Esophagus squamous epithelium (tissue), 5 donors: ENCODE measurements around the gene CDS2. TPM values are rescaled to one million over a fixed set of nuclear protein-coding genes. Genes with fewer than 3 reads are reported as not detected.
A peak's percentile ranks its signal among the peaks of the same experiment; 100 is the strongest.

Experiments used
- DNase-seq: peaks from one replicate; lab custom pipeline; 2025; lab: John Stamatoyannopoulos, UW
- H3K27ac ChIP-seq, 4 donors: fragments of 200-600 bp; sonication (generic); one replicate each; pipeline ENCODE4 v1.5.1; 2016 to 2019; ENCODE audit warnings: mild to moderate bottlenecking in 1 of 4
- H3K27me3 ChIP-seq, 4 donors: fragments of 200-600 bp; sonication (generic); 1 replicate in 3 of 4; 2 replicates in 1 of 4; pipeline versions ENCODE4 v1.5.1 to v1.6.0; 2017 to 2021; ENCODE audit warnings: antibody characterized with exemption in 1 of 4
- H3K36me3 ChIP-seq, 3 donors: fragments of 200-600 bp; sonication (generic); one replicate each; pipeline ENCODE4 v1.5.1; 2016 to 2019
- H3K4me1 ChIP-seq, 3 donors: fragments of 200-600 bp; sonication (generic); one replicate each; pipeline ENCODE4 v1.5.1; 2017 to 2019
- H3K4me3 ChIP-seq, 4 donors: fragments of 200-600 bp; sonication (generic); 1 replicate in 3 of 4; 2 replicates in 1 of 4; pipeline ENCODE4 v1.5.1; 2016 to 2019; ENCODE audit warnings: mild to moderate bottlenecking in 2 of 4, moderate library complexity in 1 of 4
- H3K9me3 ChIP-seq, 3 donors: fragments of 200-600 bp; sonication (generic); one replicate each; pipeline ENCODE4 v1.5.1; 2016 to 2019
- CTCF ChIP-seq, 6 experiments: fragments of 450-650 bp in 4 of 6; fragments of 200-600 bp in 2 of 6; sonication (generic) in 2 of 6; IDR thresholded peaks; one replicate each; pipeline ENCODE4 v1.5.1; 2016 to 2019; ENCODE audit warnings: antibody characterized with exemption in 6 of 6, mild to moderate bottlenecking in 4 of 6, moderate library complexity in 4 of 6
- POLR2A ChIP-seq, 4 donors: fragments of 450-650 bp; IDR thresholded peaks; one replicate each; pipeline ENCODE4 v1.6.1; 2017; ENCODE audit warnings: antibody characterized with exemption in 4 of 4, mild to moderate bottlenecking in 4 of 4, moderate library complexity in 3 of 4
- WGBS, 2 donors: methylation state at CpG; one replicate each; pipeline ENCODE4 v1.1.5; 2018; 5-methylcytosine and 5-hydroxymethylcytosine counted together
- intact Hi-C: fragments of 100-400 bp; cut with DNase I; formaldehyde crosslinking; loops from one replicate; pipeline ENCODE4 v1.15.0; 2022
- total RNA-seq, 4 donors: library from RNA; depleted of rRNA; stranded (reverse); fragments of >200 nt; gene quantifications; one replicate each; pipeline ENCODE4 v1.1.0, GENCODE V29; 2016
- donor health status: DM: yes; HTN: yes; CAD: no.

The CDS2 gene
- total RNA-seq, 4 donors from 2014 or later, result 13.7 to 25.7 (median 14.5) TPM

DNA sequence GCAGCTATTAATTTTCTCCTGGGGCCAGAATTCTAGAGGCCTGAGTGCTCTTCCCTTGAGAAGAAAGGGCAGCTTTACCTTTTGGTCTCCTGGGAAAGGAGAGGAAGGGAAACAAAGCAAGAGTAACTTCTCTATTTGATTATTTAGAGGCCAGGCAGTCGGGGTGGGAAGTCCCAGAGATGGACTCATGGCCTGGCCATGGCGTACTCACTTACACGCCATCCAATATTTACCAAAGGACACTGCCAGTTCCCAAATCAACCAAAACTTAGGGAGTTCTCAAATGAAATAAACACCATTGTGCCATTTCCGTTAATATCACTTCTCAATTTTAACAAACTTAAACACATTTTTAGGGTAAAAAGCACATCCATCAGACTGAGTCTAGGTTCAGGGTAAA lies 76.6 kb downstream of the CDS2 start:
- no peak overlapping the region for H3K4me3 ChIP-seq
- intact Hi-C loops, result no loop called here
- H3K27me3 ChIP-seq, result no peaks in the 10 kb centered on the region
- H3K36me3 ChIP-seq, result peaks cover 0 to 9% (median 0%) of the 10 kb centered on the region in 3 donors
- H3K27ac ChIP-seq, result no peak overlapping the region
- WGBS, 2 donors, result 85 to 90% methylated on average over 4 of the region's 4 CpGs
- H3K9me3 ChIP-seq, result no peaks in the 10 kb centered on the region
- H3K4me1 ChIP-seq, result no peaks in the 10 kb centered on the region
- TF ChIP-seq CTCF (IDR thresholded peaks at IDR 0.05) (no peak), POLR2A (IDR thresholded peaks at IDR 0.05) (no peak)
- no peak for DNase-seq

DNA sequence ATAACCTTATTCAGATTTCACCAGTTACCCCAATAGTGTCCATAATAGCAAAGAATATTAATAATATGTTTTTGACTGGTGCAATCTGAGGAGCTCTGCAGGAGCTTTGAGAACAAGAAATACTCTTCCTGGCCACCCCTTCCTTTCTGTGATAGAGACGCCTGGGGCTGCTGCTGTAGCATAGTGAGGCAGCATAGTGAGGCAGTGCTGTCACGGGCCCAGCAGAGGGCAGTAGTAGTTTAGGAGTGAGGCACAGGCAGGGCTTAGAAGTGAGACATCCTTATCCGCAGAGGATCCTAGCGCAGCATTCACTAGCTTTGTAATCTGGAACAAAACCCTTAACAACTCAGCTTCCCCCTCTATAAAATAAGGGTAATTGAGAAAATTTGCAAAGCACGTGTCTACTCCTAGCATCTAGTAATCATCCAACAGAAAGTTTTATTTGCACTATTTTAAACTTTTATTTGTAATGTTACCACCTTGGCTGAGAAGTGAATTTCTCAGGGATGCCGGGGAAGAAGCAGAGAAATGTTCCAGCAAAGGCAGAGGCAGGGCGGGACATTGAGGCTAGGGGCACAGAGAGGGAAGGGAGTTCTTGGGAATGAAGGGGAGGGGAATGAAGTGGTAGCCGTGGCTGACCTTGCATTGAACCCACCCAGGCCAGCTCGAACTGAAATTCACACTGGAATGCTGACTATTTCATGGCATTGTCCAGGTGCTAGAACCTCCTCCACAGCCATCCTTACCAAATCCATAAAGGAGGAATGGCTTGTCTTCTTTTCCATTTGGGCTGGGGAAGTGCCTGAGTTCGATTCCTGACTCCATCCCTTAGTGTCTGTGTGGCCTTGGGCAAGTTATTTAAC lies 78.8 kb downstream of the CDS2 start:
- Histone ChIP-seq H3K9me3 (no peaks in the 10 kb centered on the region), H3K4me1 (no peaks in the 10 kb centered on the region), H3K27me3 (no peaks in the 10 kb centered on the region), H3K36me3 (no peaks in the 10 kb centered on the region), H3K4me3 (no peak overlapping the region), H3K27ac (no peak overlapping the region)
- peak; percentile 38 to 84 (median 71) for TF ChIP-seq CTCF (IDR thresholded peaks at IDR 0.05)
- no peak for TF ChIP-seq POLR2A (IDR thresholded peaks at IDR 0.05)
- intact Hi-C loops, result no loop called here
- 31 to 41% methylated on average over 10 of the region's 10 CpGs for WGBS, 2 donors
- DNase-seq, result no peak

GRCh38 chr20:5207138-5207537 lies 80.3 kb downstream of the CDS2 start:
- Histone ChIP-seq H3K27ac (no peak overlapping the region), H3K4me1 (no peaks in the 10 kb centered on the region), H3K9me3 (no peaks in the 10 kb centered on the region), H3K36me3 (peaks cover 0 to 6% (median 0%) of the 10 kb centered on the region in 3 donors), H3K27me3 (no peaks in the 10 kb centered on the region), H3K4me3 (no peak overlapping the region)
- TF ChIP-seq CTCF (IDR thresholded peaks at IDR 0.05) (no peak), POLR2A (IDR thresholded peaks at IDR 0.05) (no peak)
- DNase-seq, result no peak
- intact Hi-C loops, result no loop called here

DNA sequence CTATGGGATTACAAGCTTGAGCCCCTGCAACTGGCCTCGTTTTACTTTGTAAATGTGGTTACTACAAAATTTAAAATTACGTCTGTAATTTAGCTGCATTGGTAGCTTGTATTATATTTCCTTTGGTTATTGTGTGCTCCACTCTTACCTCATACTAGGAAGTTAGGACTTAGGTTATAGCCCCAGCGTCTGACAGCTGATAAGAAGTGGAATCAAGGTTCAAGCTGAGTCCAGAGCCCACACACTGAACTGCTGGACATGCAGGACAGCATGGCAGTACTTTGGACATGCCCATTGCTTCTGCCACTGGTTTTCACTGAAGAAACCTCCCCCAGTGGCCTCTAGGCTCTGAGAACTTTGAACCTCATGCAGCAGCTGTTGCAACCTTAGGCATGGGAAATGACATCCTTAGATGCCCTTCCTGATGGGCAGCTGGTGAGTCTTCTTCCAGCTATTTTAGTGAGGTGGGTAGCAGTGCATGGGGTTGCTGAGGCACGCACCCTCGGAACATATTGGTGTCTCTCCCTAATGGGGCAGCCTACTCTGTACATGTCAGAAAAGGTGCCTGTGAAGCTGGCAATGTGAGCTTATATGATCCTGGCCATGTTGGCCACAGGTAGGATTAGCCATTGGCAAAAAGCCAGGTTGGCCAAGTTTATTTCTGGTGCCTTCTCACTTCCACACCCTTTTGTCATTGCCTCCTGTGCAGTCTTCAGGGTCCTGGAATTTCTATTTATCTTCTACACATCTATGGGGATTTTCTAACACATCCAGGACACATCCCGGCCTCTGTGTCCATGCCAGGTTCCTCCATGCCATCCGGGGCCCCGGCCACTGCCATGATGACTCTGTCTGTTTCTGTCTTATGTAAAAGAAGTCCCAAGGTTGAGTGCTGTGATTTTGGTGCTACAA lies 85.3 kb downstream of the CDS2 start:
- intact Hi-C loops, result no loop called here
- no peak overlapping the region for H3K27ac ChIP-seq
- no peaks in the 10 kb centered on the region for H3K27me3 ChIP-seq
- no peak overlapping the region for H3K4me3 ChIP-seq
- peaks cover 0 to 11% (median 0%) of the 10 kb centered on the region in 3 donors for H3K36me3 ChIP-seq
- no peak for DNase-seq
- no peaks in the 10 kb centered on the region for H3K4me1 ChIP-seq
- no peak for TF ChIP-seq POLR2A (IDR thresholded peaks at IDR 0.05)
- no peak for TF ChIP-seq CTCF (IDR thresholded peaks at IDR 0.05)
- no peaks in the 10 kb centered on the region for H3K9me3 ChIP-seq
- 91 to 92% methylated on average over 6 to 7 of the region's 8 CpGs for WGBS, 2 donors
